ENCODE results near the gene GORASP1. TPM values are rescaled to one million over a fixed set of nuclear protein-coding genes. Genes with fewer than 3 reads are reported as not detected.
A peak's percentile ranks its signal among the peaks of the same experiment; 100 is the strongest.

Gene GORASP1
- total RNA-seq, 1 experiment from 2014 or later: 23.1 TPM

- H3K4me3 ChIP-seq: peak overlapping the region; percentile 91
- no peak for DNase-seq
- H3K27ac ChIP-seq: peak overlapping the region; percentile 68
- no peaks in the 10 kb centered on the region for H3K27me3 ChIP-seq
- H3K9me3 ChIP-seq (replicated peaks): no peaks in the 10 kb centered on the region
- H3K36me3 ChIP-seq: no peaks in the 10 kb centered on the region
- H3K4me1 ChIP-seq: 0 out of 2 replicates have a peak, but pooled peaks cover 3% of the 10 kb centered on the region
Measured at GRCh38 chr3:39052583-39052982, 54.8 kb downstream of the GORASP1 start.

- H3K27ac ChIP-seq: peak within 1 kb of the TSS; percentile 68
- H3K27me3 ChIP-seq: no peaks in the 10 kb centered on the region
- peak within 1 kb of the TSS; percentile 91 for H3K4me3 ChIP-seq
- DNase-seq: peak; percentile 85
- H3K36me3 ChIP-seq: no peaks in the 10 kb centered on the region
- 0 out of 2 replicates have a peak, but pooled peaks cover 3% of the 10 kb centered on the region for H3K4me1 ChIP-seq
- no peaks in the 10 kb centered on the region for H3K9me3 ChIP-seq (replicated peaks)
Measured at GRCh38 chr3:39051649-39052561, 55.5 kb downstream of the GORASP1 start, which contains the start of the genes SCN11A and WDR48. Gene SCN11A, minus strand, starts transcription at chr3:39051944. Its CDS starts 101,582 bp downstream, at chr3:38950362. Gene WDR48, plus strand, starts transcription at chr3:39052016. Its CDS starts 10 bp downstream, at chr3:39052026.

GRCh38 chr3:39050029-39050428 is 57.4 kb downstream of the GORASP1 start:
- DNase-seq: no peak
- Histone ChIP-seq H3K36me3 (no peaks in the 10 kb centered on the region), H3K4me3 (no peak overlapping the region), H3K9me3 (replicated peaks) (no peaks in the 10 kb centered on the region), H3K27me3 (no peaks in the 10 kb centered on the region), H3K4me1 (0 out of 2 replicates have a peak, but pooled peaks cover 3% of the 10 kb centered on the region), H3K27ac (no peak overlapping the region)

Other genes with a start within 250 kb of the GORASP1 start
- 0.02 TPM in 1 of 2 replicates, not detected in the other for gene SCN11A, start 55.7 kb downstream of the GORASP1 start, total RNA-seq (2014; rRNA removed; shearing (Covaris generic))
- gene WDR48, start 55.6 kb downstream of the GORASP1 start, total RNA-seq (2014; rRNA removed; shearing (Covaris generic)): 22.2 and 22.3 TPM in 2 replicates
- 0.36 and 0.56 TPM in 2 replicates for gene TTC21A, start 53 bp upstream of the GORASP1 start, total RNA-seq (2014; rRNA removed; shearing (Covaris generic))
- gene CSRNP1, start 46.0 kb upstream of the GORASP1 start, total RNA-seq (2014; rRNA removed; shearing (Covaris generic)): 4.4 TPM in 2 replicates
- 0.61 and 0.91 TPM in 2 replicates for gene XIRP1, start 85.0 kb upstream of the GORASP1 start, total RNA-seq (2014; rRNA removed; shearing (Covaris generic))
- gene CX3CR1, start 172.4 kb upstream of the GORASP1 start, total RNA-seq (2014; rRNA removed; shearing (Covaris generic)): not detected in 2 replicates
- gene CCR8, start 222.1 kb upstream of the GORASP1 start, total RNA-seq (2014; rRNA removed; shearing (Covaris generic)): not detected in 2 replicates